ENCODE data around the gene ATP2C2.
"Not testable (repeated sequence)": the region's sequence is repeated elsewhere in the genome, so short reads cannot be mapped to it uniquely, and the experiment has no call there.

The ATP2C2 gene

GRCh38 chr16:84423416-84423837, 55.1 kb downstream of the ATP2C2 start:
- no peak for DNase-seq

- DNase-seq: no peak
Measured at GRCh38 chr16:84425696-84426095, 57.4 kb downstream of the ATP2C2 start.

GRCh38 chr16:84426804-84427203, 58.5 kb downstream of the ATP2C2 start:
- DNase-seq: no peak

GRCh38 chr16:84427553-84427952, 59.2 kb downstream of the ATP2C2 start:
- no peak for DNase-seq

GRCh38 chr16:84430860-84431259, 62.5 kb downstream of the ATP2C2 start:
- DNase-seq: no peak

GRCh38 chr16:84434800-84435199, 66.5 kb downstream of the ATP2C2 start:
- no peak for DNase-seq

GRCh38 chr16:84436196-84436595, 67.9 kb downstream of the ATP2C2 start:
- no peak for DNase-seq

- DNase-seq: no peak
Measured at GRCh38 chr16:84438971-84439696, 70.8 kb downstream of the ATP2C2 start.

- no peak for DNase-seq
Measured at GRCh38 chr16:84442416-84443145, 74.2 kb downstream of the ATP2C2 start.

GRCh38 chr16:84443166-84443802, 74.9 kb downstream of the ATP2C2 start:
- DNase-seq: no peak

- DNase-seq: no peak
Measured at GRCh38 chr16:84444476-84444875, 76.1 kb downstream of the ATP2C2 start.

- DNase-seq: no peak
Measured at GRCh38 chr16:84446084-84446483, 77.7 kb downstream of the ATP2C2 start.

GRCh38 chr16:84446596-84447392, 78.5 kb downstream of the ATP2C2 start:
- no peak for DNase-seq

- DNase-seq: no peak
Measured at GRCh38 chr16:84448444-84448843, 80.1 kb downstream of the ATP2C2 start.

GRCh38 chr16:84449156-84450140, 81.1 kb downstream of the ATP2C2 start:
- DNase-seq: no peak

GRCh38 chr16:84450176-84450865, 82.0 kb downstream of the ATP2C2 start:
- DNase-seq: no peak

GRCh38 chr16:84451010-84451676, 82.8 kb downstream of the ATP2C2 start:
- not testable (repeated sequence) for DNase-seq

GRCh38 chr16:84451781-84452180, 83.4 kb downstream of the ATP2C2 start:
- DNase-seq: no peak

- no peak for DNase-seq
Measured at GRCh38 chr16:84453061-84453752, 84.9 kb downstream of the ATP2C2 start.

- DNase-seq: no peak
Measured at GRCh38 chr16:84454611-84455010, 86.3 kb downstream of the ATP2C2 start.
